ENCODE data around the gene RAB3IL1.

DNA sequence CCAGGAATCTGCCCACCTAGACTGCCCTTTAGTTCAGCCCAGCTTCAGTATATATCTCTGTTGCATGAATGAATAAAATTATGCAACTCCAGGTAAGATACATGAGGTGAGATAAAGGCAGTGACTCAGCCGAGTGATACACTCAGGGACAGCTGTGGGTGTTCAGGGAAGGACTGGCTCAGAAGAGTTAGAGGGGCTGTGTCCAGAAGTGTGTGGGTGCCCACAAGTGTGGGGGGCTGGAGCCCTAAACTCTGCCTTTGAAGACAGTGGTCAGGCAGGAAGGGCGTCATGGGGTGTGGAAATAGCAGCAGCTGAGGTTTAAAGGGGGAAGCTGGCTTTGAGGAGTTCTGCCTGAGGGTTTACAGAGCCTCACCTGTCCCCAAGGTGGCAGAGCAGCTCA, 41.7 kb upstream of the RAB3IL1 start:
- TF ChIP-seq POLR2A (IDR thresholded peaks at IDR 0.05), result no peak
- TF ChIP-seq, protein P1, sequence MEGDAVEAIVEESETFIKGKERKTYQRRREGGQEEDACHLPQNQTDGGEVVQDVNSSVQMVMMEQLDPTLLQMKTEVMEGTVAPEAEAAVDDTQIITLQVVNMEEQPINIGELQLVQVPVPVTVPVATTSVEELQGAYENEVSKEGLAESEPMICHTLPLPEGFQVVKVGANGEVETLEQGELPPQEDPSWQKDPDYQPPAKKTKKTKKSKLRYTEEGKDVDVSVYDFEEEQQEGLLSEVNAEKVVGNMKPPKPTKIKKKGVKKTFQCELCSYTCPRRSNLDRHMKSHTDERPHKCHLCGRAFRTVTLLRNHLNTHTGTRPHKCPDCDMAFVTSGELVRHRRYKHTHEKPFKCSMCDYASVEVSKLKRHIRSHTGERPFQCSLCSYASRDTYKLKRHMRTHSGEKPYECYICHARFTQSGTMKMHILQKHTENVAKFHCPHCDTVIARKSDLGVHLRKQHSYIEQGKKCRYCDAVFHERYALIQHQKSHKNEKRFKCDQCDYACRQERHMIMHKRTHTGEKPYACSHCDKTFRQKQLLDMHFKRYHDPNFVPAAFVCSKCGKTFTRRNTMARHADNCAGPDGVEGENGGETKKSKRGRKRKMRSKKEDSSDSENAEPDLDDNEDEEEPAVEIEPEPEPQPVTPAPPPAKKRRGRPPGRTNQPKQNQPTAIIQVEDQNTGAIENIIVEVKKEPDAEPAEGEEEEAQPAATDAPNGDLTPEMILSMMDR (IDR thresholded peaks at IDR 0.05), result no peak
- TF ChIP-seq POLR2AphosphoS5 (IDR thresholded peaks at IDR 0.05), result no peak

All from breast epithelium (tissue), 3 donors.